Activated CD8-positive, alpha-beta T cell treated with anti-CD3 and anti-CD28 coated beads for 36 hours (primary cell): Measurements from ENCODE around the gene ATG10. TPM values are rescaled to one million over a fixed set of nuclear protein-coding genes. Genes with fewer than 3 reads are reported as not detected.

Source experiments
- ATAC-seq: fragments of 200-7000 bp; cut with Tn5 transposase; one replicate; pipeline ENCODE4 v1.10.0; 2021; ENCODE audit warnings: mild to moderate bottlenecking, moderate library complexity
- CTCF ChIA-PET: fragments of 350-600 bp; sonication (Branson Sonifier 250); formaldehyde crosslinking; loops from one replicate; lab custom pipeline; 2021; ENCODE audit warnings: antibody characterized with exemption; lab: Charles Lee
- POLR2A ChIA-PET: fragments of 350-600 bp; sonication (Branson Sonifier 250); formaldehyde crosslinking; loops from one replicate; lab custom pipeline; 2021; ENCODE audit warnings: antibody characterized with exemption; lab: Charles Lee
- DNase-seq: peaks from one replicate; pipeline ENCODE4 v3.0.0-alpha.2; 2020
- H3K27ac Mint-ChIP-seq: one replicate; pipeline ENCODE4 v1.8.0; 2021; ENCODE audit warnings: mild to moderate bottlenecking, mixed read lengths
- H3K27me3 Mint-ChIP-seq: one replicate; pipeline ENCODE4 v1.8.0; 2021; ENCODE audit warnings: mixed read lengths
- H3K36me3 Mint-ChIP-seq: one replicate; pipeline ENCODE4 v1.8.0; 2021; ENCODE audit warnings: low read depth, mixed read lengths
- H3K4me1 Mint-ChIP-seq: one replicate; pipeline ENCODE4 v1.8.0; 2021; ENCODE audit warnings: low read depth, mixed read lengths
- H3K4me3 Mint-ChIP-seq: one replicate; pipeline ENCODE4 v1.8.0; 2021; ENCODE audit warnings: mild to moderate bottlenecking, moderate library complexity, mixed read lengths
- H3K9me3 Mint-ChIP-seq: one replicate; pipeline ENCODE4 v1.8.0; 2021; ENCODE audit warnings: mixed read lengths
- intact Hi-C: fragments of 100-400 bp; cut with micrococcal nuclease; formaldehyde crosslinking; loops from one replicate; pipeline ENCODE4 v1.10.0; 2022
- total RNA-seq, 2 experiments: library from RNA; stranded (reverse); gene quantifications; one replicate each; pipeline ENCODE4 v1.2.3, GENCODE V29; 2021
- TF ChIP-seq, protein P1 (sequence below): fragments of 200-600 bp; IDR thresholded peaks from one replicate; pipeline ENCODE4 v1.8.0; 2022; ENCODE audit warnings: antibody characterized with exemption, mild to moderate bottlenecking

ATG10 gene
- total RNA-seq, 2 experiments from 2014 or later = 7.5 to 12.0 TPM

- Mint-ChIP-seq H3K27me3 (no peaks in the 10 kb centered on the region), H3K4me1 (no peaks in the 10 kb centered on the region), H3K36me3 (peaks cover 3% of the 10 kb centered on the region), H3K4me3 (no peak overlapping the region), H3K9me3 (no peaks in the 10 kb centered on the region), H3K27ac (no peak overlapping the region)
- intact Hi-C loops = no loop called here
- TF ChIP-seq, protein P1, sequence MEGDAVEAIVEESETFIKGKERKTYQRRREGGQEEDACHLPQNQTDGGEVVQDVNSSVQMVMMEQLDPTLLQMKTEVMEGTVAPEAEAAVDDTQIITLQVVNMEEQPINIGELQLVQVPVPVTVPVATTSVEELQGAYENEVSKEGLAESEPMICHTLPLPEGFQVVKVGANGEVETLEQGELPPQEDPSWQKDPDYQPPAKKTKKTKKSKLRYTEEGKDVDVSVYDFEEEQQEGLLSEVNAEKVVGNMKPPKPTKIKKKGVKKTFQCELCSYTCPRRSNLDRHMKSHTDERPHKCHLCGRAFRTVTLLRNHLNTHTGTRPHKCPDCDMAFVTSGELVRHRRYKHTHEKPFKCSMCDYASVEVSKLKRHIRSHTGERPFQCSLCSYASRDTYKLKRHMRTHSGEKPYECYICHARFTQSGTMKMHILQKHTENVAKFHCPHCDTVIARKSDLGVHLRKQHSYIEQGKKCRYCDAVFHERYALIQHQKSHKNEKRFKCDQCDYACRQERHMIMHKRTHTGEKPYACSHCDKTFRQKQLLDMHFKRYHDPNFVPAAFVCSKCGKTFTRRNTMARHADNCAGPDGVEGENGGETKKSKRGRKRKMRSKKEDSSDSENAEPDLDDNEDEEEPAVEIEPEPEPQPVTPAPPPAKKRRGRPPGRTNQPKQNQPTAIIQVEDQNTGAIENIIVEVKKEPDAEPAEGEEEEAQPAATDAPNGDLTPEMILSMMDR = no peak
- POLR2A ChIA-PET = no interaction called here
- CTCF ChIA-PET = interaction anchor here (1.2 to 1.3 kb wide), 2 partner anchors 98 to 313 kb away, joined by 3 to 5 read pairs; no protein-coding TSS in a partner anchor
- no peak for DNase-seq
- no peak for ATAC-seq
Measured at GRCh38 chr5:82151662-82152061, 179.8 kb downstream of the ATG10 start.

GRCh38 chr5:82152978-82153481 is 181.2 kb downstream of the ATG10 start:
- no peaks in the 10 kb centered on the region for H3K4me1 Mint-ChIP-seq
- no peak for DNase-seq
- ChIA-PET CTCF (interaction anchor here (1.3 kb wide), 1 partner anchor 314 kb away, joined by 3 read pairs; no protein-coding TSS in a partner anchor), POLR2A (no interaction called here)
- intact Hi-C loops = no loop called here
- H3K4me3 Mint-ChIP-seq = no peak overlapping the region
- no peaks in the 10 kb centered on the region for H3K9me3 Mint-ChIP-seq
- ATAC-seq = no peak
- H3K27me3 Mint-ChIP-seq = no peaks in the 10 kb centered on the region
- TF ChIP-seq, protein P1 = no peak
- no peaks in the 10 kb centered on the region for H3K36me3 Mint-ChIP-seq
- no peak overlapping the region for H3K27ac Mint-ChIP-seq

GRCh38 chr5:82154776-82155175 is 183.0 kb downstream of the ATG10 start:
- no peaks in the 10 kb centered on the region for H3K36me3 Mint-ChIP-seq
- no peak overlapping the region for H3K4me3 Mint-ChIP-seq
- H3K4me1 Mint-ChIP-seq = no peaks in the 10 kb centered on the region
- TF ChIP-seq, protein P1 = no peak
- ATAC-seq = no peak
- H3K27ac Mint-ChIP-seq = no peak overlapping the region
- intact Hi-C loops = no loop called here
- no peaks in the 10 kb centered on the region for H3K27me3 Mint-ChIP-seq
- CTCF ChIA-PET = no interaction called here
- POLR2A ChIA-PET = no interaction called here
- DNase-seq = no peak
- no peaks in the 10 kb centered on the region for H3K9me3 Mint-ChIP-seq

GRCh38 chr5:82155305-82155704 is 183.5 kb downstream of the ATG10 start:
- no peak overlapping the region for H3K27ac Mint-ChIP-seq
- DNase-seq (no peak), ATAC-seq (no peak)
- TF ChIP-seq, protein P1 = no peak
- H3K9me3 Mint-ChIP-seq = no peaks in the 10 kb centered on the region
- no peaks in the 10 kb centered on the region for H3K4me1 Mint-ChIP-seq
- no peak overlapping the region for H3K4me3 Mint-ChIP-seq
- H3K36me3 Mint-ChIP-seq = no peaks in the 10 kb centered on the region
- H3K27me3 Mint-ChIP-seq = no peaks in the 10 kb centered on the region
- intact Hi-C loops = no loop called here
- CTCF ChIA-PET = no interaction called here
- POLR2A ChIA-PET = no interaction called here

DNA sequence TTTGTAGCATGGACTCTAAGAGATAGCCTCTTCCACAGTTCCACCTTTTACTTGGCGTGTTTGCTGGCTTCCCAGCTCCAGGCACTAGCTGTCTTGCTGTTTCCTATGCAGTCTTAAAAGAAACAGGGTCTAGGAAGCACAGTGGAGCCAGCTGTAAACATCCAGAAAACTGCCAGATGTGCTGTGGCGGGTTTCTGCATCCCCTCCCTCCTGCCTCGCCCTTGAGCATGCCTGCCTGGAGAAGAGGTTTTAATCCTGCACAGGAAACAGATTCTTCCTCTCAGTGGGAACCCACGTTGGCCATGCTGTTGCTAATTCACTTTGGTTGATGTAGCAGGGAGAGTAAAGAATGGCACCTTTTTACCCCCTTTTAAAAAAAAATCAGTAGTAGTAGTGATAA is 185.1 kb downstream of the ATG10 start:
- Mint-ChIP-seq H3K4me1 (no peaks in the 10 kb centered on the region), H3K36me3 (no peaks in the 10 kb centered on the region)
- no peak for ATAC-seq

More for the DNA sequence above, 185.1 kb downstream of the ATG10 start:
- no peak for DNase-seq
- Mint-ChIP-seq H3K27ac (no peak overlapping the region), H3K4me3 (no peak overlapping the region), H3K27me3 (no peaks in the 10 kb centered on the region), H3K9me3 (no peaks in the 10 kb centered on the region)
- CTCF ChIA-PET = interaction anchor here (1.5 kb wide), 1 partner anchor 18 kb away, joined by 3 read pairs; no protein-coding TSS in a partner anchor
- POLR2A ChIA-PET = no interaction called here
- intact Hi-C loops = no loop called here
- TF ChIP-seq, protein P1 = no peak
